ENCODE measurements around the gene LSP1.

LSP1 gene

GRCh38 chr11:1915795-1916131, 62.9 kb downstream of the LSP1 start:
- DNase-seq (ENCODE audit: low spot score), result no peak
- TF ChIP-seq CTCF (IDR thresholded peaks at IDR 0.05; ENCODE audit: extremely low read depth, missing control alignments), result no peak

DNA sequence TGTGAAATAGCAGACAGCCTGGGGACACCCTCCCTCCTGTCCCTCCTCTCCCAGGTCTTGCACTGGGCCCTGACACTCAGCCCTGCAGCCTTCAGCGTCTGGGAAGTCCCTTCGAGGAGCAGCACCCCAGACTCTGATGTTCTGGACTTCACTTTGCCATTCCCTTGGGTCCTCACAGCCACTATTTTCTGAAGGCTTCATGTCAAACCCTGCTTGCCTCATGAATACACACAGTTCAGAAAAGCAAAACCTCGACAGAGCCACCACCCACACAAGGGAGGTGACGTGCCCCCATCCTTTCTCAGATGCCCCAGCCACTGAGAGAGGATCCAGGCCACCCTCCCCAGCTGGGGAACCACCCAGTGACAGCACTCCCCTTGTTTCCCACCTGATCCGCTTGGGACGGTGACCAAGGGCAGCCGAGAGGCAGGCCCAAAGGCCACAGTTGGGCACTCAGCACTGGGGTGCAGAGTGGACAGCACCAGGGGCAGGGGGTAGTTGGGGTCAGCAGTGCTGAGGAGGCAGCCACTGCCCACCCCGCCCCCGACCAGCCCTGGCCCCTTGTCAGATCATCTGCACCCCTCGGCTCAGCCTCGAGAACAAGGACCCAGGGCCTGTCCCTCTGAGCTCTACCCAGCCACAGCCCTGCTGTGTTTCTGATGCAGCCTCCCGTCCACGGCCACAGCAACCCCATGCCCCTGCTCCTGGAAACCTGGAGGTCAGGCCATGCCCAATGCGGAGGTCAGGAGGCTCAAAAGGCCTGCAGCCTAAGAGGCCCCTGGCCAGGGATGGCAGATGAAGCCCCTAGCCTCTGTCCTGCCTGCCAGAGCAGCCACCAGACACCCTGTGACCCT, 63.5 kb downstream of the LSP1 start:
- DNase-seq (ENCODE audit: low spot score), result peak; percentile 69
- TF ChIP-seq CTCF (IDR thresholded peaks at IDR 0.05; ENCODE audit: extremely low read depth, missing control alignments), result no peak

DNA sequence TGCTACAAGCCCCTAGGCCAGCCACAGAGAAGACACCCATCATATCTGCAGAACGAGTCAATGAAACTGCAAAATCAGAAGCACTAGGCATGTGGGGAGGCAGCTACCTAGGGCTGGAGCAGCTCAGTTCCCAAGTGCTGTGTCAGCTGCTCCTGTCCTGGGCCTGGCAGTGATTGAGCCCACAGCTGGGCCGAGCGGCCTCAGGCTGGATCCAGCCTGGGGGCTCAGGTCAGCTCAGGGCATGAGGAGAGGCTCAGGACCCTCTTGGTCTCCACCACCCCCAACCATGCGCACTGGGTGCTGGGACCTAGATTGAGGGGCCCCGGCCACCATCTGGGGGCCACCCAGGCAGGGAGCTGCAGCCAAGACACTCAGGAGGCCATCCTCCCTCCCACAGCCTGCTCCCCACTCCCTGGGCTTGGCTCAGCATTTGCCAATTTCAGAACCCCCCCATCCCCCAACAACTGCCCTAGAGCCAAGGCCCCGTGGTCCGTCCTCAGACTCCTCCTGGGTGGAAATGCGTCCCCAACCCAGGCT, 64.2 kb downstream of the LSP1 start:
- TF ChIP-seq CTCF (IDR thresholded peaks at IDR 0.05; ENCODE audit: extremely low read depth, missing control alignments), result no peak
- DNase-seq (ENCODE audit: low spot score), result peak; percentile 41

DNA sequence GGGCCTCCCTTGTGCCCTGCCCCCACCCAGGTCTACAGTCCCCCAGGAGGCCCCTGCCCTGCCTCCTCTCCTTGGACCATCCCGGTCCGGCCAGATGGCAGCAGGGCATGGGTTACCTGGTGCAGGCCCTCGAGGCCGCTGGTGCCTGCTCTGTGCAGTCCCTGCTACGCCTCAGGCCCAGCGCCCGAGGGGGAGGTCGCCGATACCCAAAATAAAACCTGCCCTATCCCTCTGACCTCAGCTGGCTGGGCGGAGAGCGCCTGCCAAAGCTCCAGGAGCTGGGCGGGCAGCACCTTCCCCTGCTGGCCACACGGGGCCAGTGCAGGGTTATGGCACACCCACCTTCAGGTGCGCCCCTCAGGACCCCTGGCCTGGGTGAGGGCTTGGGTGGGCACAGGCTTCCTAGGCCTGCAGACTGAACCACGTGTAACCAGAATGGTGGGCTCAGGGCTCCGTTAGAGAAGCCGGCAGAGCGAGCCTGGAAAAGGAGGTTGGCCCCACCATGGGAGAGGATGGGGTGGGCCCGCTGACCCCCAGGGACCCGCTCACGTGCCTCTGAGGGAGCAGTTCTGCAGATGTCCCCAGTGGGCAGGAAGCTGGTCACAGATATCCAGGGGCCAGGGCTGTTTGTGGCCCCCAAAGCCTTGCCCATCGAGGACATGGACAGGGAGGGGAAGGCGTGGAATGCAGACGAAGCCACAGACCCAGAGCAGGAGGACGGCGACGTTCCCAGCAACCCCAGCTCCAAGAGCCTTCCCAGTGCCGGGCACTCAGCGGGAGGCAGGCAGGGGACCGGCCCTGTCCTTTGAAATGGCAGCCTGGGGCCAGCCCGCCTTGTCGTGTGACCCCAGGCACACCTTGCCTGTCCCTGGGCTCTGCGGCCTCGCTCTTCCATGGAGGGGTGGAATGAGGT, 64.9 kb downstream of the LSP1 start:
- peak; percentile 54 for DNase-seq (ENCODE audit: low spot score)
- TF ChIP-seq CTCF (IDR thresholded peaks at IDR 0.05; ENCODE audit: extremely low read depth, missing control alignments), result peak; percentile 25

DNA sequence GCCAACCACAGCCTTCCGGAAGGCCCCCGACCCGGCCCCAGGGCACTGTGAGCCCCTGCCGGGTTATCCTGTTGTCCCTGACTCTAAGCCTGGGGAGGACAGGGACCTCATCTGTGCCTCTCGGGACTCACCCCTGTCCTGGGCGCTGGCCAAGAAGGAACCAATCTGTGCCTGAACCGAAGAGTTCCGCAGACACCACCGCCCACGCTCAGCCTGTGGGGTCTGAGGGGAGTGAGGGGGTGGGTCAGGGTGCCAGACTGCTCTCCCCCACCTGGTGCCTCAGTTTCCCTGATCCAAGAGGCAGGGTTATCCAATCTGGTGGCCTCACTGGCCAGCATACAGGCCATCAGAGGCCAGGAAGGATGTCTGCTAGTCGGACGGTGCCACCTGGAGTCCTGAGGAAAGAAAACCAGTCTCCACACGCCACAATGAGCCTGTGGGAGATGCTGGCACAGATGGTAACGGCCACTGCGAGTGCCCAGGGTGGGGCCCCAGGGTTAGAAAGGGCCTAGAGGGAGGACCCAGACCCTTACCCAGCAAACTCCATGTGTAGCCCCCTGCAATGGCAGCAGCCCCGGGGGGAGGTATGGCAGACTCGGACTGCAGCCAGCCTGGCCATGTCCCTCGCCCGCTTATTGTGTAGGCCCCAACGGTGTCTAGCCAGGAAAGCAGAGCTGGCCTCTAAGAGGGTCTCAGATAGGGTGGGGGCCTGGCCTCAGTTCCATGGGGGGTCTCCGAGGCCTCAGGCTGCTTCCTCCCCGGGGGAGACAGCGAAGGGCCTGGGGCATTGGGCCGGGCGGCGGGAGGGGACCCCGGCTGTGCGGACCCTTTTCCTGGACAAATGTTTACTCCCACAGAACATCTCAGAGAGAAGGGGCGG, 65.8 kb downstream of the LSP1 start:
- DNase-seq (ENCODE audit: low spot score), result peak; percentile 51
- peak; percentile 17 for TF ChIP-seq CTCF (IDR thresholded peaks at IDR 0.05; ENCODE audit: extremely low read depth, missing control alignments)

DNA sequence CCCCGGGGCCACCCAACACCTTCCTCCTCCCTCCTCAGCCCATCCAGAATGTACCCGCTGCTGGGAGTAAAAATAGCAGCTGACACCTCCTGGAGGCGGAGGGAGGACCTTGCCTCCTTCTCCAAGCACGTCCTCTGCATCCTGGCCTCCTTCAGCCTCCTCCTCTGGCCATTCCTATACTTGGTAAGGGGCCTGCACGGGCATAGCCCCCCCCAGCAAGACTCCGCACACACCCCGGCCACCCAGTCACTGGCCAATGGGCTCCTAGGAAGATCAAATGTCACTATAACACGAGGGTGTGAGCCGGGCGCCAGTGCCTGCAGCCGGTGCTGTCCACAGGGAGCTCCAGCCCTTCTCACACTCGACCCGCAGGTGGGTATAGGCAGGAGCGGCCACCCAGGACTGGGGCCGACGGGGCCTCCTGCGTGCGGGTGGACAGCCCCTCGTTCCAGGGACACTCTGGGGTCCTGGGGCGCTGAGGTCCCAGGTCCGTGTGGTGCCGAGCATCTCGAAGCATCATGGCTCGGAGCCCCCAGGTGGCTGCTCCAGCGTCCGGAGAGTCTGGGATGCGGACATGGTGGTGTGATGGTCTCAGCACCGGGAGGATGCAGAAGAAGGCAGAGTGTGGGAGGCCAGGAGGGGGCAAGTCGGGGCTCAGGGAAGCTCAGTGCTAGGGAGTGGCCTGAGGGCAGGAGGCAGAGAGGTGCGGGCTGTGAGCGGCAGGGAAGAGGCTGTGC, 66.7 kb downstream of the LSP1 start, which contains the start of gene TNNT3:
Gene TNNT3, plus strand, starts transcription at position 313 of the 737 bp plus-strand sequence. CDS start 3,172 bp downstream, outside the sequence.
- DNase-seq (ENCODE audit: low spot score), result peak; percentile 45
- TF ChIP-seq CTCF (IDR thresholded peaks at IDR 0.05; ENCODE audit: extremely low read depth, missing control alignments), result no peak
